ENCODE data around the gene PRDM4. TPM values are rescaled to one million over a fixed set of nuclear protein-coding genes. Genes with fewer than 3 reads are reported as not detected.

The PRDM4 gene
- 10 to 100 TPM in 2 of 3 donors, 1 to 10 TPM in 1; 7.4 to 12.9 (median 12.9) TPM for polyA plus RNA-seq

DNA sequence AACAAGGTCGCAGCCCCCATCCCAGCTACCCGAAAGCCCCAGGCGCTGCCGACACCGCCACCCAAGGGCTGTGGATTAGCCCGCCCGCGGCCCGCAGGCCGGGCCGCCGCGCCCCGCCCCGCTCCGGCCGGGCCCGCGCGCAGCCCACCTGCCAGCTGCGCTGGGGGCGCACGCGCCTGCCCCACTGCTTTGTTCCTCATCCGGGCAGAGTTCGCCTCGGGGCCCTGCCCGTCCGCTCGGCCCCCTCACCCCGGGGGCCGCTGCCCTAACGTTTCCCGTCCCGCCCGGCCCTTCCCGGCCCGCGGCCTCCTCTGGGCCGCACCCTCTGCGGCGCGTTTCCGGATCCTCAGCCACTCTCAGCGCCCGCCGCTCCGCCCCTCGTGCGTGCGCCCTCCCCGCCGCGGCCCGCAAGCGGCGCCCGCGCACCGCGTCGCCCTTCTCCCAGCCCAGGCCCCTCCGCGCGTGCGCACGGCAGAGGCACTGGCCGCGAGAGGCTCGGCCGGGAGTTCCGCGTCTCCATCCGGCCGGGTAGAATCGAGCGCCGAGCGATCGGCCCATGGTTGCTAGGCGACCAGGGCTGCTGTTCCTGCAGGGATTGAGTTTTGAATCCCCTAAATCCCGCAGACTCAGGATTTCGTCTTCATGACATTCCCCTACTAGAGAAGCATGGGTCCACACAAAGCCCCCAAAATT is at the start of gene PRDM4:
Gene PRDM4 (minus strand): TSS at position 329 of the 693 bp plus-strand sequence. CDS start 622 bp downstream, outside the sequence.
- 0% methylated on average over 46 to 83 of the region's 83 CpGs for WGBS, 3 donors
- no peak within 1 kb of the TSS for H3K27ac ChIP-seq (ENCODE audit: low read depth, low read length)

GRCh38 chr12:107807471-107808150 is 46.7 kb upstream of the PRDM4 start:
- H3K27ac ChIP-seq (ENCODE audit: low read depth, low read length), result no peak overlapping the region
- 49 to 72% (median 56%) methylated on average over 3 of the region's 3 CpGs for WGBS, 3 donors

GRCh38 chr12:107805488-107806180 is 44.7 kb upstream of the PRDM4 start:
- 73 to 84% (median 82%) methylated on average over 21 to 22 of the region's 22 CpGs for WGBS, 3 donors
- H3K27ac ChIP-seq (ENCODE audit: low read depth, low read length), result no peak overlapping the region

DNA sequence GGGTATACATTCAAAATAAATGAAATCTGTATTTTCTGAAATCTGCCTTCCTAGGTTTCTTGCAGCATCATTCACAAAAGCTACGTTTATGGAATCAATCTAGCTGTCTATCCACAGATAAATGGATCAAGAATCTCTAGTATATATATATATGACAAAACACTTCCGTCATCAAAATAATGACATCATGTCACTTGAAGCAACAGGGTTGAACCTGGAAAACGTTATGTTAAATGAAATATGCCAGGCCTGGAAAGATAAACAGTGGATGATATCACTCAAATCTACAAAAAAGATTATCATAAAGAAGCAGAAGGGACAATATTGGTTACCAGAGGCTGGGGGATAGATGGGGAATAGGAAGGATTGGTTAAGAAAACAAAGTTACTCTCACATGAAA is 42.2 kb upstream of the PRDM4 start:
- WGBS, 3 donors, result 33 to 54% (median 43%) methylated on average over 3 of the region's 3 CpGs
- H3K27ac ChIP-seq (ENCODE audit: low read depth, low read length), result no peak overlapping the region

DNA sequence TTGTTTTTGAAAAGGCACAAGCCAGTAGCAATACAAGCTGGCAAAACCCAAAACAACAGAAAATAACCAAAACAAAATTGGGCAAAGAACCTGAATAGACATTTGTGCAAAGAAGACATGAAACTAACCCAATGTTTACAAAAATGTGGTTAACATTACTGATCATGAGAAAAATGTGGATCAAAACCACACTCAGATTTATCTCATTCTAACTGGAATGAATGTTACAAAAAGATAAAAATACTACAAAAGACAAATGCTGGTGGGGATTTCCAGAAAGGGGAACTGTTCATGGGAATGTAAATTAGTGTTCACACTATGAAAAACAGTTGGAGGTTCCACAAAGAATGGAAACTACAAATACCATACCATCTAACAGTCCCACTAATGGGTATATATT is 40.2 kb upstream of the PRDM4 start:
- H3K27ac ChIP-seq (ENCODE audit: low read depth, low read length), result no peak overlapping the region

DNA sequence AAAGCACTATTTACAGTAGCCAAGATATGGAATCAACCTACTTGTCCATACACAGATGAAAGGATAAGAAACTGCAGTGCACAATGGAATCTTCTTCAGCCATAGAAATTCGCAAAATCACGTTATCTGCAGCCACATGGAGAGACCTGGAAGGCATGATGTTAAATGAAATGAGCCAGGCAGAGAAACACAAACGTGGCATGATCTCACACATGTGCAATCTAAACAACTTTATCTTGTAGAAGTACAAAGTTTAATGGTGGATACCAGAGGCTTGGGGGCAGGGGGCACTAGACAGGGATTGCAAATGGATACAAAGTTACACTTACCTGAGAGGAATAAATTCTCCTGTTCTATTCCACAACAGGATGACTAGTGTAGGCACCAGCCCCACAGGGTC is 37.6 kb upstream of the PRDM4 start:
- no peak overlapping the region for H3K27ac ChIP-seq (ENCODE audit: low read depth, low read length)
- 48 to 69% (median 66%) methylated on average over 3 of the region's 3 CpGs for WGBS, 3 donors

- WGBS, 3 donors, result 45 to 75% (median 72%) methylated on average over 3 of the region's 3 CpGs
- H3K27ac ChIP-seq (ENCODE audit: low read depth, low read length), result no peak overlapping the region
Observed at GRCh38 chr12:107794451-107794850, 33.5 kb upstream of the PRDM4 start.

DNA sequence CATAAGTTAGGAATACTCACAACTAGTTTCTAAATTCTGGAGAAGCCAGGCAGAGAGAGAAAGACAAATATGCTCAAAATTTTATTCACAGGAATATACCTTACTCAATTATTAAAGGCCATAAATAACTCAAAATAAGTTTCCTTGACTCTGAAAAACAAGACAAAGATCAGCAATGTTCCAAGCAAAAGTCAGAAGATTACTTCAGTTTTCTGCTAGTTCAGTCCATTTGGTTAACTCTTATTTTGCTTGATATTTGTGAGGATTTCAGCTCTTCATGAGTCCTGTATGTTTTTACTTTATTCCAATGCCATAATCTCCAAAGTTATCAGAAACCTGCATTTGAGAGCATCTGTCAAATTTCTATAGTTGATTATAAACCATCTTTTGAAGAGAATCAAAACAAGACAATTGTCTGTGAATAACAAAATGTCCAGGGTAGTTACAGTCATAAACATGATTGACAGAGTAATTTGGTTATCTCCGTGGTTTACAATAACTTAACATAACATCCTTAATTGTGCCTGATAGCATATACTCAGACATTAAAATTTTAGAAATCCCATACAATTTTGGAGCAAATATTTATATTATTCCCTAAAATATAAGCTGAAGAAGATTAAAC is 30.6 kb upstream of the PRDM4 start:
- H3K27ac ChIP-seq (ENCODE audit: low read depth, low read length), result no peak overlapping the region
- WGBS, 3 donors, result 57 to 76% (median 70%) methylated on average over 1 of the region's 1 CpG

- no peak overlapping the region for H3K27ac ChIP-seq (ENCODE audit: low read depth, low read length)
- 69 to 72% (median 71%) methylated on average over 17 of the region's 17 CpGs for WGBS, 3 donors
Observed at GRCh38 chr12:107788690-107789458, 27.9 kb upstream of the PRDM4 start.

GRCh38 chr12:107788281-107788680 is 27.3 kb upstream of the PRDM4 start:
- 69 to 89% (median 76%) methylated on average over 2 of the region's 2 CpGs for WGBS, 3 donors
- H3K27ac ChIP-seq (ENCODE audit: low read depth, low read length), result no peak overlapping the region

DNA sequence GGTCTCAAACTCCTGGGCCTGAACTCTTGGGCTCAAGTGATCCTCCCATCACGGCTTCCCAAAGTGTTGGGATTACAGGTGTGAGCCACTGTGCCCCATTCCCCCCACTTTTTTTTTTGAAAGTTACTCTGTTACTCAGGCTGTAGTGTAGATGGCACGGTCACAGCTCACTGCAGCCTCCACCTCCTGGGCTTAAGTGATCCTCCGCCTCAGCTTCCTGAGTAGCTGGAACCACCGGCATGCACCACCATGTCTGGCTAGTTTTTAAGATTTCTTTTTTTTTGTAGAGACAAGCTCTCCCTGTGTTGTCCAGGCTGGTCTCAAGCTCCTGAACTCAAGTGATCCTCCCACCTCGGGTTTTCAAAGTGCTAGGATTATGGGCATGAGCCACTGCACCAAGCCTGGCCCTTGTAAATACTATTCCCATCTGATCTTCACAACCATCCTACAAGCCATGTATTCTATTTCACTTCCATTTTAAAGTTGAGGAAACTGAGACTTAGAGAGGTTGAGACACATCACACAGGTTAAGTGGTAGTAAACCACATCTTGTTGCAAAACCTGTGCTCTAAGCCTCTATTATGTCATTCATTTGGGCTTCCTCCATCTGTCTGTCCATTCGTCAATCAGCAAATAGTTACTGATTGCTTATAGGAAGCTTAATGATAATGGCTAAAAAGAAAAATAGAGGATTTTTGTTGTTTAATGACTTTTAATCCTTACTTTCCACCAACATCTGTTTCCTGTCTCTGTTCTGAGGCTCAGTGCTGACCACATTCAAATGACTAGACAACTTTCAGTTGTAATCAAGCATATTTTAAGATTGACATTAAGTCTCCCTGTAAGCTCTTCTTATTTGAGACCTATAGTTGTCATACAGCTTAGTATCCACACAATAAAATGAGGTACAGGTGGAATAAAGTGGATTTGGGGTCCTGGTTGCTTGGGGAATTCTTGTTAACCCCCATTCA is 22.8 kb upstream of the PRDM4 start:
- 58 to 80% (median 62%) methylated on average over 6 of the region's 6 CpGs for WGBS, 3 donors
- no peak overlapping the region for H3K27ac ChIP-seq (ENCODE audit: low read depth, low read length)

DNA sequence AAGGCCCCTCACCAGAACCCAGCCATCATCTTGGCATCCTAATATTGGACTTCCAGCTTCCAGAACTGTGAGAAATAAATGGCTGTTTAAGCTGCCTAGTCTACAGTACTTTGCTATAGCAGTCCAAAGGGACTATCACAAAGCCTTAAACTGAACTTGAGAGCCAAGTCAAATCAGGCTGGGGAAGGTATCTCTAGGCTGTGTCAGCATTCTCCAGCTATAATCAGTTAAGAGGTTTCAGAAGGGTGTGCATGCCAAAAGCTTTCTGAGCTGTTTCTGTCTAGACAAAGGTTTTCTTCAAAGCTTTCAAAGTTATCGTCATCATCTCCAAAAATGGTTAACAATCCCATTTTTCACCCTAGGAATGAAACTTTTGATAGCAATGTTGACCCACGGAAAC is 21.1 kb upstream of the PRDM4 start:
- H3K27ac ChIP-seq (ENCODE audit: low read depth, low read length), result no peak overlapping the region
- WGBS, 3 donors, result 60 to 91% (median 65%) methylated on average over 2 of the region's 2 CpGs

- H3K27ac ChIP-seq (ENCODE audit: low read depth, low read length), result no peak overlapping the region
- 33 to 91% (median 84%) methylated on average over 1 of the region's 1 CpG for WGBS, 3 donors
Observed at GRCh38 chr12:107780298-107780697, 19.4 kb upstream of the PRDM4 start.

DNA sequence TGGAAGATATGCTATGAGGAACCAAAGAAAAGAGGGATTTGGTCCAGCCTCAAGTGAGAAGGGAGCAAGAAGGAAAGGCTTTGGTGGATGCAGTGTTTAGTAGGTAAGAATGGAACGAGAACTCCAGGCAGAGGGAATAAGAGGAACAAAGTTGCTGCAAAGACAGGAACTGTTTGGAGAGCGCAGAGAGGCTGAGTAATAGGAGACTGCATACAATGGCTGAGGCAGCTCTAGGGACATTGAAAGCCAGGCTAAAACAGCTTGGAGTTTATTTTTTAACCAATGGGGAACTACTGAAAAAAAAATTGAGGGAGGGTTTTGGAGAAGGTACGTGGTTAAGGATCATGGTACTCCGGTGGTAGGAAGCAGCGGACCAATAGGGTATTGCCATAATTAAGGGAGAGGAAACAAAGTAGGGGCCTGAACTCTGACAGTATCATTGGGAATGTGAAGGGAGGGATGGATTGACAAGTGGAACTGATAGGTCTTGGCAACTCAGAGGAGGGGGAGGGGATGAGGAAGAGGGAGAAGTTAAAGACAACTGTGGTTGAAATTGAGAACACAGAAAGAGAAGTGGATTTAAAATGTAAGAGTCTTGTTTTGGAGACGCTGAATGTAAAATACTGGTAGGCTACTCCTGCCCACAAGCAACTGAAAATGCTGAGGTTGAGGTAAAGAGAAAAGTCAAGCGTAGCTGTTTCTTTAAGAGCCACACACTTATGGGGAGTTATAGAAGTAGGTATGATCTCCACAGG is 18.3 kb upstream of the PRDM4 start:
- WGBS, 3 donors, result 54 to 60% (median 56%) methylated on average over 7 of the region's 7 CpGs
- H3K27ac ChIP-seq (ENCODE audit: low read depth, low read length), result no peak overlapping the region

GRCh38 chr12:107778383-107779025 is 17.6 kb upstream of the PRDM4 start:
- WGBS, 3 donors, result 50 to 64% (median 56%) methylated on average over 11 of the region's 11 CpGs
- no peak overlapping the region for H3K27ac ChIP-seq (ENCODE audit: low read depth, low read length)

- WGBS, 3 donors, result 28 to 41% (median 35%) methylated on average over 6 of the region's 6 CpGs
- H3K27ac ChIP-seq (ENCODE audit: low read depth, low read length), result no peak overlapping the region
Observed at GRCh38 chr12:107776171-107776570, 15.2 kb upstream of the PRDM4 start.

Data from adipose tissue (tissue), 3 donors.